Measurements from ENCODE around the gene WWP2.

WWP2 gene

DNA sequence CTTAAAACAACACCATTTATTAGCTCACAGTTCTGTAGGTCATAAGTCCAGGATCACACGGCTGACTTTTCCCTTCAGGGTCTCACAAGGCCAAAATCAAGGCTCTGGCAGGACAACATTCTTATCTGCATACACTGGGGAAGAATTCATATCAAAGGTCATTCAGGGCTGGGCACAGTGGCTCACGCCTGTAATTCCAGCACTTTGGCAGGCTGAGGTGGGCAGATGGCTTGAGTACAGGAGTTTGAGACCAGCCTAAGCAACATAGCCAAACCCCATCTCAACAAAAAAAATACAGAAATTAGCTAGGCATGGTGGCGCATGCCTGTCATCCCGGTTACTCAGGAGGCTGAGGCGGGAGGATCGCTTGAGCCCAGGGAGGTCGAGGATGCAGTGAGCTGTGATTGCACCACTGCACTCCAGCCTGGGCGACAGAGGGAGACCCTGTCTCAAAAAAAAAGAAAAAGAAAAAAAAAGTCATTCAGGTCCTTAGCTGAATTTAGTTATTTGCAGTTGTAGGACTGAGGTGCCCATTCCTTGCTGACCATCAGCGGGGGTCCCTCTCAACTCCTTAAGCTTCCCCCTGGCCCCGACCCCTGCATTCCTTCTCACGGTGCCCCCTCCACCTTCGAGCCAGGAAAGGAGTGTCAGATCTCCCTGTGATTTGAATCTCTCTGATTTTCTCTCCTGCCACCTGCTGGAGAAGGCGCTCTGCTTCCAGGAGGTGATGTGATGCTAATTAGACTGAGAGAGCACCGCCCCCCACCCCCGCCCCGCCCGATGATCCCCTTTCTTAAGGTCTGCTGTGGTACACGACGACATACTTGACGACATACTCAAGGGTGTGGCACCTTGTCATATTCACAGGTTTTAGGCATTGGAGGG, 97.2 kb downstream of the WWP2 start:
- DNase-seq (ENCODE audit: low read depth in 2 of 2) = no peak

DNA sequence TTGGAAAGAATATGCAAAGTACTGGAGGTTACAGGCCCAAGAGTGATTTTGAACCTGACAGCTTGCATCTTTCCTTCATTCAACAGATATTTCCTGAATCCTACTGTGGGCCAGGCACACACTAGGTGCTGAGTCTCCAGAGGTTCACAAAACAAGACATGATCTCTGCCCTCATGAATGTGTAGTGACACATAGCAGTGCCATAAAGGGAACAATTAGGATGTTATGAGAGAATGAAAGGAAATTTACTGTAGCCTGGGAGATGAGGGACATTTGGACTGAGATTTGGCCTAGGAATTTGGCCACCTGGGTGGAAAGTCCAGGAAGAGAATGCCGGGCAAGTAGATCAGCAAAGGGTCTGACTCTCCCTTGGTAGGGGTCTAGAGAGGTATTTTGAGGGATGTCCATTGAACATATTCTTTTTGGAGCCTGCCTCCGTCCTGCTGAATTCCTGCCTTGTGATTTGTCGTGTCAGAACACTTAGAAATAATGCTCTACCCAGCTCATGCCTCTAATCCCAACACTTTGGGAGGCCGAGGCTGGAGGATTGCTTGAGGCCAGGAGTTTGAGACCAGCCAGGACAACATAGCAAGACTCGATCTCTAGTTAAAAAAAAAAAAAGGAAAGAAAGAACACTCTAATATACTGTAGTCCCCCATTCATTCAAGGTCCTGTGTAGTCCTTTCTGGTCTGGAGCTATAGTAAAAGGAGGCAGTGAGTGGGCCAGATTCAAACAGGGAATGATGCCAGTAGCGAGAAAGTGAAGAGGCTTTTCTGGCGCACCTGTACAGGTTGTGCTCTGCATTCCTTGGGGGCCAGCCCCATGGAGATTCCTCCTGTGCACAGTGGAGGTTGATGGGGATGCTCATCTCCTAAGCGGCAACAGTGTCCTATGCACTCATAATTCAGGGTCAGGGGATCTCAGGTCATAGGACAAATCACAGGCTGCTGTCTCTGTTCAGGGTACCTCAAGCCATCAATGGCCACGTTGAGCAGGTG, 98.4 kb downstream of the WWP2 start:
- no peak for DNase-seq (ENCODE audit: low read depth in 2 of 2)

DNA sequence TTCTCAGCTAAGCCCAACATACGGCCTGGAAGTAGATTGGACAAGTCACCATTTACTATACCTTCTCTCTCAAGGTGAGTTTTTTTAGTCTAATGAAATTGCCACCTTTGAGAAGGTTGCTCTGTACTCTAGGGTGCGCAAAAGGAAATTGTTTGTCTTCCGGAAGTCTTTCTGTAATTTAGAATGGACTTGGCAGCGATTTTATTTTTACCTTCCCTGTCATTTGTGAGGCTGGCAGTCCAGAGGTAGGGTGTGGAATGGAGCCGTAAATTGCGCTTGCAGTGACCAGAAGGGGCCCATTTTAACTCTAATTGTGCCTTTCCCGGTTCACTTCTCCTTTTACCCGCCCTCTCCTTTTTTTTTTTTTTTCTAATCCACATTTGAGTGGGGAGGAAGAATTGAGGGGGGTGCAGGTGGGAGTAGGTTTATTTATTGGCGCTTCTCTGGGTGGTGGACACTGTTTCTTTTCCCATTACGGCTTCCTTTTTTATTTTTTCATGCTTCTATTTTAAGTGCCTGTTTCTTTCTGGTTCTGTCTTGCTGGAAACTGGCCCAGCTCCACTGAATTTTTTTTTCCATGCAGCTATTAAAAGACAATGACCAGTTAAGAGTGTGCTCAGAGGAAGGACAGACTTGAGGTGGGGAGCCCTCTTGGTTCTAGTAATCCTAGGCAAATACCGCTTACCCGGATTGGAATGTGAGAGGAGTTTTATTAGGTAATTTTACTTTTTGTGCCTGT, 99.3 kb downstream of the WWP2 start:
- no peak for DNase-seq (ENCODE audit: low read depth in 2 of 2)

DNA sequence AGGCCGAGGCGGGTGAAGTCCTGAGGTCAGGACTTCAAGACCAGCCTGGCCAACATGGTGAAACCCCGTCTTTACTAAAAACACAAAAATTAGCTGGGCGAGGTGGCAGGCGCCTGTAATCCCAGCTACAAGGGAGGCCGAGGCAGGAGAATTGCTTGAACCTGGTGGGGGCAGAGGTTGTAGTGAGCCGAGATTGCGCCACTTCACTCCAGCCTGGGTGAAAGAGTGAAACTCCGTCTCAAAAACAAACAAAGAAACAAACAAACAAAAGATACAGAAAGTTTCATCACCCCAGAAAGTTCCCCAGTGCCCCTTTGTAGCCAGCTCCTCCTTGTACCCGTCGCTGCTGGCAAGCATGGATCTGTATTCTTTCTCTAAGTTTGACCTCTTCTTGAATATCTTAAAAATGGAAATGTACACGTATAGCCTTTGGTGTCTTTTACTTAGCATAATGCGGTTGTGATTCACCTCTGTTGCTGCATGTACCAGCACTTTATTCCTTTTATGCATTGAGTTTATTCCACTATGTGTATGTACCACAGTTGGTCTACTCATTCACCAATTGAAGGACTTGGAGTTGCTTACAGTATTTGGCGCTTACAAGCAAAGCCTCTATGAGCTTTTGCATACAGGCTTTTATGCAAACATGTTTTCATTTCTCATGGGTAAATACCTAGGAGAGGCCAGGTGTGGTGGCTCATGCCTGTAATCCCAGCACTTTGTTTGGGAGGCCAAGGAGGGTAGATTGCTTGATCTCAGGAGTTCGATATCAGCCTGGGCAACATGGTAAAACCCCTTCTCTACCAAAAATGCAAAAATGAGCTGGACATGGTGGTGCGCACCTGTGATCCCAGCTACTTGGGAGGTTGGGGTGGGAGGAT, 101.5 kb downstream of the WWP2 start:
- no peak for DNase-seq (ENCODE audit: low read depth in 2 of 2)

DNA sequence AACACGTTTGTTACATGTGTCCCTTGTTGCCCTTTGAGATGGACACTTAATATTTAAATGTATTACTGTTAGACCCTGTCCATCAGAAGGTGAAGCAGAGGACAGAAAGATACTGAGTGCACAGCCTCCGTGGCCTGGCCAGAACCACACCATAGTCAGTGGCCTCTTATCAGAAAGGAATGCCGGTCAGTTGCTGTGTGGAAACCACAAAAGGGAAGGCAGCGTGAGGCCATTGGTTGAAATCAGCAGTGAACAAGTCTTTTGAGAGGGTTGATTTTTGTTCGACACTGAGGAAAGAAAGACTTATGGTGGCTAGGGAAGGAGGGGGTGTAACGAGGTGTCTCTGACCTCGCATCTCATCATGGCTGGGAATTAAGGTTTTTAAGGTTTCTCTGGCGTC, 103.6 kb downstream of the WWP2 start:
- no peak for DNase-seq (ENCODE audit: low read depth in 2 of 2)

DNA sequence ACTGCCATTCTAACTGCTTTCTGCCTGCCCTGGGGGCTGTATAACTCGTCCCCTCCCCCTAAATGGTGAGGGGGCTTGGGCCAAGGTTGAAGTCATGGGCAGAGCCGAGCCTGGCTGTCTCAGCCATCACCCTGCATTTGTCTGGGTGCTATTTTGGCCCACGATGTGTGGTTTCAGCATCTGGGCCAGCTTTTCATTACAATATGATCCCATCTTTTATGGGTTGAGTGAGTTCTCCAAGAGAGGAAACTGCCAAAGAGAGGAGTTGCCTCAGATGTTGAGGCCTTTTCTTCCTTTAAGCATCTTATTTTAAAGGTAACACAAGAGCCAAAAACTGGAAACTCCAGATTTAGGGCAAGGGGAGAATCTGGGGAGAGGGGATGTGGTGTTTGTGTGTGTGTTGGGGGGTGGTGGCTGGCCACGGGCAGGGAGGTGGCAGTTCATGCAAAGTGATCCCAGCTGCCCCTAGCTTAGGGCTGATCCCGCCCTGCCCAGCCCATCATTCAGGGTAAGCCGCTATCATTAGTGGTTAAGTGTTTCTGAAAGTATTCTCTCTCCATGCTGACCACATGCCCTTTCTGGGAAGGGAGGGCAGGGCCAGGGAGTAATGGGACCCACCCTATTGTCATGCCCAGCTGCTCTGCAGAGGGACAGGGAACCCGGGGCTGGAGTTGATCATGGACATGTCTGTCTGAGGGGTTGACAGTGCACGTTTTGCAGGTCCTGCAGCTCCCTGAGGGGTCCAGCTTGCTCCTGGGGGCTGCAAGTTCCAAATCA, 105.8 kb downstream of the WWP2 start:
- no peak for DNase-seq (ENCODE audit: low read depth in 2 of 2)

DNA sequence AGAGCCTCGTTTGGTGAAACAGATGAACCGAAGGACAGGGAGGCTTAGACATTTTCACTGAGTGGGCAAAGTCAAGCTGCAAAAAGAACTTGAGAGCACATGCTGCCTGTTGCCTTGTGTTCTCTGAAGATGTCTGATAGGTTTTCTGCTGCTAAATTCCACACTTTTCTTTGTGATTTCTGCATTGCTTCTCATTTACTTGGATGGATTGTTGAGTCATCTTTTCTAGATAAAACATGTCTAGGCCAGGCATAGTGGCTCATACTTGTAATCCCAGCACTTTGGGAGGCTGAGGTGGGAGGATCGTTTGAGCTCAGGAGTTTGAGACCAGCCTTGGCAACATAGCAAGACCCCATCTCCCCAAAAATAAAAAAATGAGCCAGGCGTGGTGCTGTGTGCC, 108.6 kb downstream of the WWP2 start:
- no peak for DNase-seq (ENCODE audit: low read depth in 2 of 2)

DNA sequence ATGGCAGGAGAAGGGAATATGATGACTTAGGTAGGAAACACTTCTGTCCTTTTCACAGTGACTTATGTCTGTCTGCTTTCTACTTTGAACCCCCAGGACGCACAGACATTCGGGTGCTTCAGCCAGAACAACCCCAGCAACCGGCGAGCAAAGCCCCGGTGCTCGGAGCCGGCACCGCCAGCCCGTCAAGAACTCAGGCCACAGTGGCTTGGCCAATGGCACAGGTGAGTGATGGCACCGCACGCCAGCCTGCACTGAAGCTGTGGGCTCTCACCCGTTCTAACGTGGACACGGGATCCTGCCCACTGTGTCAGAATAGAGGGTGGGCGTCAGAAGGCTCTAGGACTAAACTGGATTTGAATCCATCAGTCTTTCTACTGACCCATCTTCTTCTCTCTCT, 109.6 kb downstream of the WWP2 start:
- DNase-seq (ENCODE audit: low read depth in 2 of 2) = no peak

DNA sequence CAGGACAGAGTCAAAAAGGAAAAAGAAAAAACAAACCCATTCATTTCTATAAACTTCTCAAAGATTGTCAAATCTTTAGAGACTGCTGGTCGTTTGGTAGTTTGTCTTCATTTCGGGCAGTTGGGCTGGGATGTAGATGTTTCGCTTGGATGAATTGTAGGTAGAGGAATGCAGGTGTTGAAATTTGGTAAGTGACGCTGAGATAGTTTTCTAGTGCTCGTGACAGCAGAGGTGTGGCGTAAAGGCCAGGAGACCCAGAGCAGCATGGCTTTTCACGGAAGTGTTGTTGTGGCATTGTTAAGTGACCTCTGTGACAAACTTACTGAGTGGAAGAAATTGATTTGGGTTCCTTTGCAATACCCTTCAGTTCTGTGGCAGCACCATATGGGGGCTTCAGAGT, 110.8 kb downstream of the WWP2 start:
- DNase-seq (ENCODE audit: low read depth in 2 of 2) = no peak

DNA sequence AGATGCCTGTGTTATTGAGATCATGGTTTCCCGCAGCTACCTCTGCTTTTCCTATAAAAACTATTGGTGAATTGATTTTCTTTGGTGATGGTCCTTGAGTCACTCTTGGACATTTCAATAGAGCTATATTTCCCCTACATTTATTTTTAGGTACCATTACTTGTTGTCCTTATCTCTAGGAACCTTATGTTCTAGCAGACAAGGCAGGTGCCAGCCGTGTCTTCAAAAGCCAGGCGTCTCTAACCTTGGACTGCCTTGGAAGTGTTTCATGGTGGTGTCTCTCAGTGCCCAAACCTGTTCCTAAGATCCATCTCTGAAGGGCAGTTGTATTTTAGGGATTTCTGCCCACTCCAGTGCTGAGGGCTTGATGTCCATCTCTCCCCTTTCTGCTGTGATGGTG, 111.7 kb downstream of the WWP2 start:
- DNase-seq (ENCODE audit: low read depth in 2 of 2) = no peak

DNA sequence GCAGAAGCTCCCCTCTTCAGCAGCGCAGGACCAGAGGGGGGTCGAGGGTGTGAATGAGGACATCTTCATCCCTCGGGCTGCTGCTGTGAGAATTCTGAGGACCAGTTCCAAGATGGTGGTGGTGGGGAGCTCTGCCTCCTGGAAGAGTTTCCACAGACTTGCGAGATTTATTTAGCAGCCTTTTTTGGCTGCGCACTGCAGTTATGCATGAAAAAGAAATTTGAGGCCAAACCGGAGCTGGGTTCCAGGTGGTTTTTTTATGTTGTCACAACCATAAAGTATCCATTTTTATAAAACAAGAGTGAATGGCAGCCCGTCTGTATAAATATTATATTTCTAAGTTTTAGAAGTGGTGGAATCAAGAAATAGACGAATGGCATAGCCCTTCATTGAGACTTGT, 112.1 kb downstream of the WWP2 start:
- DNase-seq (ENCODE audit: low read depth in 2 of 2) = no peak

DNA sequence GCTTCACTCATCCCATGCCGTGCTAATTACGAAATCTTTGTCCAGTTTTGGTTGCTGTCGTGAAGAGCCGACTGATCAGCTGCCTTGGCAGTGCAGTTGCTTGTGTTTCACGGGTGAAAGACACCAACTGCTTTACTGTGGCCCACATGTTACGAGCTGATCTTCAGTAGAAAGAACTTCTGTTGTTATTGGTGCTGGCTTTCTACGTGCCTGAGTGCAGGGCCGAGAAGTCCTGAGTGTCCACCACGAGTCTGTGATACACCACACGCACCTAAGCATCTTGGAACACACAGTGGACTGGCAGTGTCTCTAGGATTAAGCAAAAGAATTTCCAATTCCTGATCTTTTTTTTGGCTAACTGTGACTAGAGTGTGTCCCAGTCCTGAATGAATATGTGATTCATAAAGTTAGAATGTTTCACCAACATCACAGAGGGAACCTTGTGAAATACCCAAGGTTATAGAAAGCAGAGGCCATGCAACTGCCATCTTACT, 118.6 kb downstream of the WWP2 start:
- no peak for DNase-seq (ENCODE audit: low read depth in 2 of 2)

DNA sequence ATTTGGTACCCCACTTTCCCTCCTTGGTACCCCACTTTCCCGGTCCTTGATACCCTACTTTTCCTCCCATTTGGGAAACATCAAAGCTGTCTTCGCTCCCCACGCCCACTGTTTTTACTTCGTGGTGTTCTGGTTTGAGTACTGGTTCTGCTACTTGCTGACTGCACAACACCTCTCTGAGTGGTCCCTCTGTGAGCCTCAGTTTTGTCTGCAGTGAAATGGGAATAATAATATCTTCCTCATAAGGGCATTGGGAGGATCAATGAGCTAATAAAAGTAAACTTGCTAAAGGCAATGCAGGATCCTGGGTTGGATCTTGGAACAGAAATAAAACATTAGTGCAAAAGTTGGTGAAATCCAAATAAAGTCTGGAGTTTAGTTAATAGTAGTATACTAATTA, 119.0 kb downstream of the WWP2 start:
- DNase-seq (ENCODE audit: low read depth in 2 of 2) = no peak

DNA sequence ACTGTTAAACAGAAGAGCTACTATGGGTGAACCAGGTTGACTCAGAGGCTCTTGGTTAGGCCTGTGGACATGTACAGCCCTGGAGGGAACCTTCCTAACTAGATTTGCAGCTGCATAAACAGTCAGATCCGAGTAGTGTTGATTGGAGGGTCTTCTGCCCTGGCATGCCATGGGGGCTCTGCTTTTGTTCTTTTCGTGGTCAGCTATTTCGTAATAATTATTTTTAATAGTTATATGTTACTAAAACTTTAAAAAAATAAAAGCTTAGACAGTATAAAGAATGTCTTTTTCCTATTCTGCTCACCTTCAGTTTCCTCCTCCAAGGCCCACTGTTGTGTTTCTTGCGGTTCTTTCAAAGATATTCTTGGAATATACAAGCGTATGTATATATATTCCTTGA, 121.6 kb downstream of the WWP2 start:
- DNase-seq (ENCODE audit: low read depth in 2 of 2) = no peak

DNA sequence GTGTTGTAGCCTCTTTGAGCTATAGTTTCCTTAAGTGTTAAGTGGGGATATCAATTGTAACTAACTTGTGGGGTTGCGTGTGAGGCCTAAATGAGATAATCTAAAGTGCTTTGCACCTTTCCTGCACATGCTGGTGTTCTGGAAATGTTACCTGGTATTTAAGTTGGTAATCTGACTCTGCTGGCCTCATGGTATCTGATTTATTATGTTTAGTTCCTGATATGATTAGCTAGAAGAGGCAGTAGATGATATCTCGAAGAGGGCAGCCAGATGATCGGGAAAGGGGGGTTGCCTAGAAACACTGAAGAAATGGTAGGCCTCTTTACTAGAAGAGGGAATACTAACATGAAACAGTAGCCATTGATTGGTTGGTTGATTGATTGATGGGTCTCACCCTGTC, 123.6 kb downstream of the WWP2 start:
- DNase-seq (ENCODE audit: low read depth in 2 of 2) = no peak

DNA sequence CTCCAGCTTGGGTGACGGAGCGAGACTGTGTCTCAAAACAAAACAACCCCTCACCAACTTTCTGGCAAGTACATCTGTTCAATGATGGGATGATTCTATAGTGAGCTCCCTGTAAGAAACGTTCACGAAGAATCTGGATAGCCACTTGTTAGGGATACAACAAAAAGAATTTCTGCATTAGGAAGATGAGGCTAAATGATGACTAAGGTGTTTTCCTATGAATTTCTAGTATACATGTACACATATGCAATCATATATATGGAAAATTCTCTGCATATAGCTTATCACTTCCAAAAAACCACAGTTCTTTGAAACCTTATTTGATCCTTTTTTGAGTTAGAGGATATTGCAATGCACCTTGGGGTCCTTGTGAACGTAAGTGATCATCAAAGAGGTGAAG, 124.6 kb downstream of the WWP2 start:
- no peak for DNase-seq (ENCODE audit: low read depth in 2 of 2)

DNA sequence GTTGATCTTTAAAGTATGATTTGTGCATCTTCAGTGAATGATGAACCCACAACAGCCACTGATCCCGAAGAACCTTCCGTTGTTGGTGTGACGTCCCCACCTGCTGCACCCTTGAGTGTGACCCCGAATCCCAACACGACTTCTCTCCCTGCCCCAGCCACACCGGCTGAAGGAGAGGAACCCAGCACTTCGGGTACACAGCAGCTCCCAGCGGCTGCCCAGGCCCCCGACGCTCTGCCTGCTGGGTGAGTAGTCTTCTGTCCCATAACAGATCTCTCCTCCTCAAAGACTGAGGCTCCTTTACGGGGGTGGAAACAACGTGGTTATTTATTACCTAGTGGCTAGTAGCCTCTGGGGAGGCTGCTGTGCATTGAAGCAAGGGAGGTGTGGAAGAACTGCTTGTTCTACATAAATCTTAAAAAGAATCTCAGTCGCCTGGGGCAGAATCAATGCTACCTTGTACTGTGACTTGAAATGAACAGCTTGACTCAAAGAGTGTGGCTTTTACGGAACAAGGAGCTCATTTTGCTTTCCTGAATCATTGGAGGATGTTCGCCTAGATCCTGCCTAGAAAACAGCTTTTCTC, 126.0 kb downstream of the WWP2 start:
- DNase-seq (ENCODE audit: low read depth in 2 of 2) = no peak

DNA sequence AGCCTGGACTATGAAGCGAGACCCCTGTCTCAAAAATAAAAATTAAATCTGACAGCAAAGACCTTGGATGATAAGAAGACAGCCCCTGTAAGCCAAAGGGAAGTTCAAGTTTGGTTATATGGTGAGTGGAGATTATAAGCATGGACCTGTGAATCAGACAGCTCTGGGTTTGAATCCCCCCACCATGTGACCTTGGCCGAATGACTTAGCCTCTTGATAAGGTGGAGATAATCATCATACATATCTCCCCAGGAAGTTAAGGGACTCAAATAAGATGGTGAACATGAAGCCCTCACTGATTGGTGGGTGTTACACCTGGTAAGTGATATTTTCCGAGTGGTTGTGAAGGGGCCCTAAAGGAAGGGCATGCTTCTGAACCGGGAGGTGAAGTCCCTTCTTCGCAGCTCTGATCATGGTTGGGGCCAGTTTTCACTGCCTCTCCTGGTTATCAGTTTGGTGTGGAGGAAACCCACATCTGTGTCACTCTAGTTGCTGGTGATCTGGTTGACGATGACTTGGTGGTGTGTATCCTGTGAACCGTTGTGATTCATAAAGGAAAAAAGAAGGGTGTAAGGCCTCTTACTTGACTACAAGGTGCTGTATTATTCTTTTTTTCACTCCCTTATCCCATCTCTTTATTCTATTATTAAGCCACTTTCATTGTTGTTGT, 127.3 kb downstream of the WWP2 start:
- no peak for DNase-seq (ENCODE audit: low read depth in 2 of 2)

Measured in stimulated activated CD4-positive, alpha-beta T cell treated with anti-CD3 and anti-CD28 coated beads, Interleukin-15, amount 100 ng/mL, for 48 hours (primary cell).